VCaP (cell line): ENCODE data around the gene UBR1.
A peak's percentile ranks its signal among the peaks of the same experiment; 100 is the strongest.

ENCODE experiments used
- H3K27ac ChIP-seq: fragments of 450-650 bp; 2 replicates; pipeline ENCODE4 v1.5.1; 2017
- TF ChIP-seq, protein P1 (sequence below): fragments of 450-650 bp; conservative IDR thresholded peaks from 2 replicates; pipeline ENCODE4 v1.5.1; 2017; ENCODE audit warnings: mild to moderate bottlenecking, moderate library complexity

The UBR1 gene

GRCh38 chr15:42931702-42932486 lies 173.9 kb downstream of the UBR1 start:
- H3K27ac ChIP-seq = peak overlapping the region; percentile 29; the same call in 1 of the 2 replicates

DNA sequence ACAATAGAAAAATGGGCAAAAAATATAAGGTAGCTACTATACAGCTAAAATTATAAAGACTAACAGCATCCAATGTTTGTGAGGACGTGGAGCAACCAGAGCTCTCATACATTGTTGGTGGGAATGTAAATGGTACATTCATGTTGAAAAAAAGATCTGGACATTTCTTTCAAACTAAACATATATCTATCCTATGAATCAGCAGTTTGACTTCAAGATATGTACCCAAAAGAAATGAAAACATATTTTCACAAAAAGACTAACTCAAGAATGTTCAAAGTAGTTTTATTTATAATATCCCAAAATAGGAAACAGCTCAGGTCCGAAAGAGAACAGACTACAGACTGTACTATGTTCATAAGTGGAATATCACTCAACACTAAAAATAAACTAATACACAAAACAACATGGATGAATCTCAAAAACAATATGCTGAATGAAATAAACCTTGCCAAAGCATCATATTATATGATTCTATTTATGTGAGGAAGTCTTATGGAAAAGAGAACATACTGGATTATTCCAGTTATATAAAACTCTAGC lies 176.5 kb downstream of the UBR1 start:
- H3K27ac ChIP-seq = no peak overlapping the region
- TF ChIP-seq, protein P1, sequence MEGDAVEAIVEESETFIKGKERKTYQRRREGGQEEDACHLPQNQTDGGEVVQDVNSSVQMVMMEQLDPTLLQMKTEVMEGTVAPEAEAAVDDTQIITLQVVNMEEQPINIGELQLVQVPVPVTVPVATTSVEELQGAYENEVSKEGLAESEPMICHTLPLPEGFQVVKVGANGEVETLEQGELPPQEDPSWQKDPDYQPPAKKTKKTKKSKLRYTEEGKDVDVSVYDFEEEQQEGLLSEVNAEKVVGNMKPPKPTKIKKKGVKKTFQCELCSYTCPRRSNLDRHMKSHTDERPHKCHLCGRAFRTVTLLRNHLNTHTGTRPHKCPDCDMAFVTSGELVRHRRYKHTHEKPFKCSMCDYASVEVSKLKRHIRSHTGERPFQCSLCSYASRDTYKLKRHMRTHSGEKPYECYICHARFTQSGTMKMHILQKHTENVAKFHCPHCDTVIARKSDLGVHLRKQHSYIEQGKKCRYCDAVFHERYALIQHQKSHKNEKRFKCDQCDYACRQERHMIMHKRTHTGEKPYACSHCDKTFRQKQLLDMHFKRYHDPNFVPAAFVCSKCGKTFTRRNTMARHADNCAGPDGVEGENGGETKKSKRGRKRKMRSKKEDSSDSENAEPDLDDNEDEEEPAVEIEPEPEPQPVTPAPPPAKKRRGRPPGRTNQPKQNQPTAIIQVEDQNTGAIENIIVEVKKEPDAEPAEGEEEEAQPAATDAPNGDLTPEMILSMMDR = no peak

More at GRCh38 chr15:42931702-42932486, 173.9 kb downstream of the UBR1 start:
- TF ChIP-seq, protein P1 = no peak

- H3K27ac ChIP-seq = peak overlapping the region; percentile 71
These were observed 184.5 kb downstream of the UBR1 start for GRCh38 chr15:42921342-42921731.

GRCh38 chr15:42920519-42921341 lies 185.1 kb downstream of the UBR1 start, which contains the start of gene TTBK2:
Gene TTBK2, minus strand, starts transcription at chr15:42920778. Its CDS starts 42,161 bp downstream, at chr15:42878617.
- H3K27ac ChIP-seq = peak within 1 kb of the TSS; percentile 71
- TF ChIP-seq, protein P1 = no peak

More at GRCh38 chr15:42921342-42921731, 184.5 kb downstream of the UBR1 start:
- TF ChIP-seq, protein P1 = no peak

GRCh38 chr15:42919799-42920518 lies 185.9 kb downstream of the UBR1 start:
- TF ChIP-seq, protein P1 = no peak
- peak overlapping the region; percentile 71 for H3K27ac ChIP-seq

DNA sequence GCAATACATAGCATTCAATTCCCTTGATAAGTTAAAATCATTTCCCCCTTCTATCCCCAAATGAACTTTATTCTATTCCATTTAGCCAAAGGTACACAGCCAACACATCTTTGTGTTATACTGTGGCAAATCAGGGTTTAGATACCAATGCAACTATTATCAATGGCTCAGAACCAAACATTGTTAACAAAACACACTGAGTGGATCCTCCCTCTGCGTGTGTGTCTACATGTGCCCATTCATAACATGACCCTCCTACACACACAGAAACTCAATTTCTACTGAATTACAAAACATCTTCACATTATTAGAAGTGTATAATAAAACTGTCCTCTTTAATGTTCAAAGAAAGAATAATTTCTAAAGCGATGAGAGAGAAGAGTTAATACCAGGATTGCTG lies 186.5 kb downstream of the UBR1 start:
- TF ChIP-seq, protein P1 = no peak
- H3K27ac ChIP-seq = peak overlapping the region; percentile 71
